ENCODE results near the gene CHMP2A. TPM values are rescaled to one million over a fixed set of nuclear protein-coding genes. Genes with fewer than 3 reads are reported as not detected.

The CHMP2A gene
- total and polyA plus RNA-seq, 2 of the 13 experiments (the other 11 are each of a cell fraction or from before 2014, with no cell fraction given): 49.7 to 55.0 TPM

- TF ChIP-seq ZFP36L1 (CRISPR knock-in tag; IDR thresholded peaks at IDR 0.05) (peak; percentile 81), PBX3 (CRISPR knock-in tag; IDR thresholded peaks at IDR 0.05; ENCODE audit: borderline replicate concordance) (0 out of 2 replicates have a peak, but pooled peaks have one; percentile 61), ZNF678 (CRISPR knock-in tag; IDR thresholded peaks at IDR 0.05) (0 out of 2 replicates have a peak, but pooled peaks have one; percentile 55), ZNF780A (CRISPR knock-in tag; IDR thresholded peaks at IDR 0.05) (peak; percentile 77), SIX4 (CRISPR knock-in tag; IDR thresholded peaks at IDR 0.05) (no peak; the same call in 1 of the 2 replicates), ZNF629 (CRISPR knock-in tag; conservative IDR thresholded peaks at IDR 0.05) (peak; percentile 56), ZFP36L2 (CRISPR knock-in tag; IDR thresholded peaks at IDR 0.05) (no peak), FOXO1 (CRISPR knock-in tag; IDR thresholded peaks at IDR 0.05) (peak; percentile 54; the same call in 1 of the 2 replicates), MXD1 (CRISPR knock-in tag; IDR thresholded peaks at IDR 0.05) (no peak; the same call in none of the 2 replicates), BRD4 (CRISPR knock-in tag; IDR thresholded peaks at IDR 0.05) (no peak; the same call in none of the 2 replicates), SRF (IDR thresholded peaks at IDR 0.05; ENCODE audit: low read depth, low read length) (peak; percentile 84), HOMEZ (CRISPR knock-in tag; IDR thresholded peaks at IDR 0.05; ENCODE audit: low read depth) (peak; percentile 71; the same call in 1 of the 2 replicates), IRX3 (CRISPR knock-in tag; IDR thresholded peaks at IDR 0.05; ENCODE audit: borderline replicate concordance, low read depth) (peak; percentile 48), HDAC6 (IDR thresholded peaks at IDR 0.05; ENCODE audit: low read depth, low read length) (no peak), ZNF350 (CRISPR knock-in tag; IDR thresholded peaks at IDR 0.05; ENCODE audit: borderline replicate concordance, low read depth) (peak; percentile 99), ZNF275 (CRISPR knock-in tag; IDR thresholded peaks at IDR 0.05; ENCODE audit: borderline replicate concordance) (peak; percentile 87), ZNF709 (CRISPR knock-in tag; IDR thresholded peaks at IDR 0.05) (peak; percentile 95; the same call in 1 of the 2 replicates), ZFP1 (CRISPR knock-in tag; IDR thresholded peaks at IDR 0.05) (peak; percentile 80), KLF16 (CRISPR knock-in tag; IDR thresholded peaks at IDR 0.05) (peak in 1 of 2 experiments; percentile 97; a peak in 1 of 4 replicates), ZNF430 (CRISPR knock-in tag; IDR thresholded peaks at IDR 0.05) (no peak), ZNF446 (CRISPR knock-in tag; IDR thresholded peaks at IDR 0.05) (0 out of 2 replicates have a peak, but pooled peaks have one; percentile 41), ZNF83 (CRISPR knock-in tag; IDR thresholded peaks at IDR 0.05; ENCODE audit: borderline replicate concordance) (peak; percentile 87), PHF8 (CRISPR knock-in tag; IDR thresholded peaks at IDR 0.05) (peak; percentile 98), JUNB (CRISPR knock-in tag; IDR thresholded peaks at IDR 0.05; ENCODE audit: borderline replicate concordance) (peak; percentile 71; the same call in 1 of the 2 replicates), ZZZ3 (CRISPR knock-in tag; IDR thresholded peaks at IDR 0.05; ENCODE audit: borderline replicate concordance) (peak; percentile 96; the same call in 1 of the 2 replicates), RCOR2 (CRISPR knock-in tag; IDR thresholded peaks at IDR 0.05) (peak; percentile 49; the same call in 1 of the 2 replicates)
These were observed 35.3 kb downstream of the CHMP2A start, which contains the start of gene ZBTB45 (continued) for GRCh38 chr19:58519355-58520256.
